SHP77 treated with DMSO at 0.1 percent for 48 hours (cell line): ENCODE measurements around the gene STYXL2.
A peak's percentile ranks its signal among the peaks of the same experiment; 100 is the strongest.

Experiments
- DNase-seq: peaks from one replicate; lab custom pipeline; 2025; lab: John Stamatoyannopoulos, UW

STYXL2 gene

DNA sequence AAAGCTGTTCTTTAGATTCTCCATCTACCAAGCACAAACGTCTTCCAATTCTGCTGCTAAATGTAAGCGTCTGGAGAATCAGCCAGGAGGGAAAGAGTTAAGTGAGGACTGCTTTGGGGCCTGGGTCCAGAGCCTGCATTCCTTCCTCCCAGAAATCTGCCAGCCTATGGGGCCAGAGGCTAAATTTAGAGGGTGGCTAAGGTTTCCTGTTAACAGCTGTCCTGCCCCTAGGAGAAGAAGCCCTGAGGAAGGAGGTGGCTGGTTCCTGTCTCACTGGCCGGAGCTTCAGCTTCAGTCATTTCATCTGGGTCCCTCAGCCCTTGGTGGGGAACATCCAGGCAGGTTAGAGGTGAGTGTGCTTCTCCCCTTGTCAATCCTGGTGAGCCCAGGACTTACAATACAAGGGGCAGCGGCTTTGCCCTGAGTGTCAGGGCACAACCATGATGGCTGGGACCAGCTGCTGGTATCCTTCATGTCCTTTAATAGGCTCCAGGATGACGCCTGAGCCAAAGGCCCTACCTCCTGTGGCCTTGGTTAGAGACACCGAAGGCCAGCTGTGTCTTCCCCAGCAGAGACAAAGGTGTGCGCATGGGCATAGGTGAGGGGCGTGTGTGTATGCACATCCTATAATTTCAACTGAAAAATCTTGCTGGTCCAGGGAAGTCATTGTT lies at the start of gene STYXL2:
TSS of gene STYXL2 (plus strand) at position 230 of the 671 bp plus-strand sequence. CDS start 775 bp downstream, outside the sequence.
- DNase-seq, result no peak

DNA sequence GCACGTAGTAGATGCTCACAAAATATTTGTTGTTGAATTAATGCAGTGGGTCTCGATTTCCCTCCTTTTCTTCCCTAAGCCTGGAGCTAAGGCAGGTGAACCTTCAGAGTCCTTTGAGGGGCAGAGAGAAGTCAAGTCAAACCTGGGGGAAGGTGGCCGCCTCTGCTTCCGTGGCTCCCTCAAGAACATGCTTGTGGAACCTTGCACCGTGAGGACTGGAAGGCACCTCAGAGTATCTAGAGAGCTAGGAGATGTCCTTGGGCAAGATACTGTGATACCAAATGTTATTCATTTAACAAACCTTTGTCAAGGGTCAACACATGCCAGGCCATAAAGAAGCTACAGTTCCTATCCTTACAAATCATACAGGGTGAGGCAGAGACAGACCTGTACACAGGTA lies 42.0 kb upstream of the STYXL2 start:
- no peak for DNase-seq

DNA sequence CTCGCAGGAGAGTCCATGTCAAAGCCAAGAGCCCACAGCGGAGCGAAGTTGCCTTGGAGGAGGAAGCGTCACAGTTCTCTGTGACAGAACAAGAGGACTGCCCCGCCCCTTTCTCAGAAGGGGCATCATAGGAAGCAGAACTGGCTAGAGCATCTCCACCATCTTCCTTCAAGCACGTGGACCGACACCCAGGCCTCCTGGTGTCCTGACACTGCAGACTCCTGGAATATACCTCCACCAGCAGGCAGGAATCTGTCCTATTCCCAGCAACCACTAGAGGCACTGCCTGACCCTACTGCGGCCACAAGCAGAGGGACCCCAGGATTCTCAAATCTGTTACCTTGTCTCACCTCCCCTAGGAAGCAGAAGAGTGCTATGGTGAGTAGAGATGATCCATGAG lies 41.5 kb upstream of the STYXL2 start:
- DNase-seq, result no peak

DNA sequence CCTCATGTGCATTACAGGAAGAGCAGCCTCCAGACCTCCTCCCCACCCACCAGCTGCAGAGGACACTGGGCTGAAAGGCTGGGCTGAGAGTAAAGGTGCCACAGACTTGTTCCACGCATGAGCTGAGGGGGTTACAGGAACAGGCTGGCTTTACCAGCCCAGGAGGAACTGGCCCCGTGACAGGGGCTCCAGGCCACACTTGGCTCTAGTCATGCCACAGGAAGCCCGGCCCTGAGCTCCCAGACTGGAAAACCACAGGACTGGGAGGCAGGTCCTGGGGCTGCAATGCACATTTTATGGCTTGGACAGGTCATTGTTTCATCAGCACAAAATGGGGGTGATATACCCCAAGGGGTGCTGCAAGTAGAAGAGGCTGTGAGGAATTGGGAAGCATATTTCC lies 39.3 kb upstream of the STYXL2 start:
- no peak for DNase-seq

DNA sequence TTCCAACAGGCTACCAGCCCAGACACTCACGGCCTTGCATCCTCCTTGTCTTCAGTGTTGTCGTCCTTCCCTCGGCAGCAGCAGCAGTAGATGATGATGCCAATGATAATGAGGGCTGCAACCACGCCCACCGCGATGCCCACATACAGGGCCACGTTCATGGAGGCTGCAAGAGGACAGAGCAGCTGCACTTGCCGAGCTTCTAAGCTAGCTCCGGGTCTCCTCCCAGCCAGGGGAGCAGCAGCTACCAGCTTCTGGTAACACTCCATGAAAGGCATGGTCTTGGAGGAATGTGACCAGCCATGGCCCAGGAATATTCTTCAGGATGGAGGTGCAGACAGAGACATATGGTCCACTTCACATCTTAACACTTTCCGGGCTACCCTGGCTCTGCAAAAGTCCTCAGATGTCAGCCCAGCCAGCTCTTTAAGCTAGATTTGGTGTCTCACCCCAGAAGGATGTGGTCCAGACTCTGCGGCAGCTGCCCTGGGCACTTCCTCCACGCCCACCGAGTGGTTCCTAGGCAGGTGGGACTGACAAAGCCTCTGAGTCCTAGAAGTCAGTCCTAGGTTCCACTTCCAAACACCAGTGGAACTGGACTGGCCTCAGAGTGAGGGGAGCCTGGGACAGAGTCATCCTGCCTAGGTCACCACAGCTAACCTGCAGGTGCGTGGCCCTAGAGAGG lies 38.8 kb upstream of the STYXL2 start:
- DNase-seq, result no peak

DNA sequence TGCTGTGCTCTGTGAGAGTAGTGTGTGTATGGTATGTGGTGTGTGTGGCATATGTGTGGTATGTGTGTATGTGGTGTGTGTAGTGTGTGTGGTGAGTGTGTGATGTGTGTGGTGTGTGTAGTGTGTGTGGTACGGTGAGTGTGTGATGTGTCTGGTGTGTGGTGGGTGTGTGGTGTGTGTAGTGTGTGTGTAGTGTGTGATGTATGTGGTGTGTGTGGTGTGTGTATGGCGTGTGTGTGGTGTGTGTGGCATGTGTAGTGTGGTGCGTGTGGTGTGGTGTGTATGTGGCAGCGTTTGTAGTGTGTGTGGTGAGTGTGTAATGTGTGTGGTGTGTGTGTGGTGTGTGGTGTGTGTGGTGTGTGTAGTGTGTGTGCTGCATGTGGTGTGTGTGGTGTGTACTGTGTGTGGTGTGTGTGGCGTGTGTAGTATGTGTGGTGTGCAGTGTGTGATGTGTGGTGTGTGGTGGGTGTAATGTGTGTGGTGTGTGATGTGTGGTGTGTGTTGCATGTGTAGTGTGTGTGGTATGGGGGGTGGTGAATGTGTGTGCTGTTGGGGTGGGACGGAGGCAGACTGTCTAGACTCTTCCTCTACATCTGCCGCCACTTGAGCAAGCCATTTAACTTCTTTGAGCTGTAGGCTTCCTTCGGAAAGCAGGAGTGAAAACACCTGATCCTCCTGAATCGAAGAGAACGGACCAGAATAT lies 37.2 kb upstream of the STYXL2 start:
- no peak for DNase-seq

DNA sequence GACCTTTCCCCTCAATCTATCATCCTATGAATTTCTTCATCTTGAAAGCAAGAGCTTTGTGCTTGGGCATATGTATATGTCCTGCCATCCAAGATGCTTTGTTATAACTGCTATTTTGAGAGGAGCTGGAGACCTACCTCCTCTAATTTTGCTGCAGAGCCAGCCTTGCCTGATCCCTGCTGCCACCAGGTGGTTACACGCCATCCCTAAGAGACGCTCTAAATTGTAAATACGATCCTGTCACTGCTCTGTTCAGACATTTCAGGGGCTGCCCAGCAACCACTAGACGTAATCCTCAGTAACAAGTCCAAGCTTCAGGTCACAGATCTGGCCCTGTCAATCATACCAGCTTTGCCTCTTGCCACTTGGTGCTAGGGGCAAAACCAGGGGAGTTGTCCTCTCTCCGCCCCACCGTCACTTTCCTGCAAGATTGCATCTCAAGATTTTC lies 36.6 kb upstream of the STYXL2 start:
- peak; percentile 63 for DNase-seq

DNA sequence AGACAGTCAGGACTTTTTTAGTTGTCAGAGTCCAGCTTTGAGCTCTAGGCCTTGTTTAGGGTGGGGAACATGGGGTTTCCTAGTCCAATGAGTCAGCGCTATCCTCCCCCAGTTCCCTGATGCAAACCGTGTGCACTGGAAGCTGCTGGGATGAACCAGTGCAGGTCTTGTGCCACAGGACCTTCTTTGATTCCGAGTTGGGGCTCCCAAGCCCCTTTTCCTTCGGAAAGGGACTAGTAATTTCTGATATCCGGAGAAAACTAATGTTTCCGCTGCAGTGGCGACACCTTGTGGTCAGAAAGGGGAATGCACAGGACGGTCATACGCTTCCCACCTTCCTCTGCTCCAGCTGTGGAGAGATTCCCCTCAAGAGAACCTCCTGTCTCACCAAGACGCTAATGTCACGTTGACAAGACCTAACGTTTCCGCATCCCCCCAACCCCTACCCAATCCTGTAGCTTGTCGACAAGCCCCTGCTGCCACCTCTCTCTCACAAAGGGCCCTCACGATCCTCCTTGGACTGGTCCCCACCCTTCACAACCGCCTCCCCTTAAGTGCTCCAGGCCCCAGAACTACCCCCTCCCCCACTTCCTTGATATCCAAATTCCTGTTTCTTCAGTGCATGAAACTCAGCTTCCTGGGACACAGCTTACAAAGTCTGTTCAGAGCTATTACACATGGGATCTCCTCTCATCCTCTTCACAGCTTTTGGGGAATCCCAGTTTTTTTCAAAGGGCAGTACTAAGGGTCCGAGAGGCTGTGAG lies 34.6 kb upstream of the STYXL2 start:
- no peak for DNase-seq

DNA sequence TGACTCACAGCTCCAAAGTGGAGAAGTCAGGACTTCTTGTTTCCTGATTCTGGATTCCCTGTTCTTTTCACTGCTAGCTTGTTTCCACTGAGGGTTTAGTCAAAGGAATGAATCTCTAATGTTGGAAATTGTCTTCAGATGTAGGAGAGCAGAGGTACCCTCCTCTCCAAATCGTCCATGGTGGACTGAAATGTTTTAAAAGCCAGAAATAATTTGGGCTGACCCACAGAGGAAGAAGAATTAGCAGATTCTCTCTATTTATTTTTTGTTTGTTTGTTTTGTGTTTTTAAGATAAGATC lies 34.1 kb upstream of the STYXL2 start:
- no peak for DNase-seq

DNA sequence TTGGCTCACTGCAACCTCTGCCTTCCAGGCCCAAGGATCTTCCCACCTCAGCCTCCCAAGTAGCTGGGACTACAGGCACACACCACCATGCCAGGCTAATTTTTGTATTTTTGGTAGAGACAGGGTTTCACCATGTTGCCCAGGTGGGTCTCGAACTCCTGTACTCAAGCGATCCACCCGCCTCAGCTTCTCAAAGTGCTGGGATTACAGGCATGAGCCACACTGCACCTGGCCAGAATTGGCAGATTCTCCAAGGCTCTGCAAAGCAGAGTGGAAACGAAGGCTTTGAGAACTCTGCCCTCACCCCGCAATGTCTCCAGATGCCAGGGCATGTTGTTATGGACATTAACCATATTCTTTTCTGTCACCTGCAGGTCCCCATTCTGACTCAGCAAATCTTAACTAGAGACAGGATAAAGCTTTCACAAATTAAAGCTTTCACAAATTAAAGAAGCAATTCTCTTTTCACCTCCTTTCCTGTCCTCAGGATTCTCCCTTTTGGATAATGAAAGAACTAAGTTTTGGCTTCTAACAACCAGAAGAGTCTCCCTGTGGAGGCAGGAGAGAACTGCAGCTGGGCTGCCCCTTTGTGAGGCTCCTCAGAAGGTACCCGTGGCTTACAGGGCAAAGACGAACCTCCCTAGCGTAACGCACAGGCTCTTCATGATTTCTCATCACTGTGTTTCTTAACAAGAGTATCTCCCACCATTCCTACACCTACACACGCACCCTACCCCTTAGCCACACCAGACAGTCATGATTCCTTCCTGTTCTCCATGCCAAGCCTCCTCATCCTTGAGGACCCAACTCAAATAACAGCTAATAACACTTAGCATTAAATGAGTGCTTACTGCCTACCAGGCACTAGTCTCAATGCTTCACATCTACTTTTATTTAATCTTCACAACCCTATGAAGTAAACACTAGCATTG lies 33.5 kb upstream of the STYXL2 start:
- DNase-seq, result no peak

DNA sequence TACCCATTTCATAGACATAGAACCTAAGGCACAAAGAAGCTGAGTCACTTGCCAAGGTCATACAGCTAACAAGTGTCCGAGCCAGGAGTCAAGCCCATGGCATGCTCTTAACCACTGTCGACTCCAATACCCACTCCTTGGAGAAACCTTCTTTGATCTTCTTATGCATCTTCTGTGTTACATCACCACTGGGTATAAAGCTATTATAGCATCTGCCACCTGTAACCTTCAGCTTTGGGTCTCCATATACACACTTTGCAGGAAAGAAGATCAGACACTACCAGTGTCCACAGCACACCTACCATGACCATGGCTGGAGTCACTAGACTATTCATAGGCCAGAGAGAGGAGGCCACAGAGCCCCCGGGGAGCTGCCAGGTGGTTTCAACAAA lies 32.8 kb upstream of the STYXL2 start:
- DNase-seq, result no peak

DNA sequence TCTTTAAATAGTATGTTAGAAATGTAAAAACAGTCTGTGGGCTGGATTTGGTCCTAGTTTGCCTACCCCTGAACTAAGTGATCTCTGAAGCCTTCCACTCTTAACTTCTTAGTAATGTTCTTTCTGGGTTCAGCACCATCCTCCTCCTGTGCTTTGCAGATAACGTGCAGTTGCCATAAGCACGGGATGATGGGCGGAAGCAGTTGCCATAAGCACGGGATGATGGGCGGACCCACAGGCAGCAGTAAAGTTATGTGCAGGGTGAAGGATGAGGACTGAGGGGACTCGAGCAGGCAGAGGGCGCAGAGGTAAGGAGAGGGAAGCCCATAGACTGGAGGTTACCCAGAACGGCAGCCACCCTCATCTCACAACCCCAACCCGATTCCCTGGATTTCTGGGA lies 29.3 kb upstream of the STYXL2 start:
- DNase-seq, result no peak

DNA sequence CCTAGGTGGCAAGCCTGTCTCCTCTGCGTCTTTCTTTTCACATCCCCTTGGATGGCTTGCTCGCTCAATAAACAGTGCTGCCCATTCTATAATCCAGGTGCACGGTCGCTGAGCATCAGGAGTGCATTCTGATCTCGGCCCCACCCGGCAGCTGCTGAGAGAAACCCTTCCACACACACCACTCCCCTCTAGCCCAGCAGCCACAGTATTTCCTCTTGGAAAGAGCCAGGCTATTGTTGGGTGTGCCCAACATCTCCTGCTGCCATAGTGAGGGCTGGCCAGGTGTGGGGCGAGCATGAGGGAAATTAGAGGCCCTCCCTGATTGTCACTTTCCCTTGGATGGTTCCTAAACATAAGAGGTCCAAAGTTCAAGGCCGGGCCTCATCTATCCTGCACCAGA lies 28.4 kb upstream of the STYXL2 start:
- no peak for DNase-seq

DNA sequence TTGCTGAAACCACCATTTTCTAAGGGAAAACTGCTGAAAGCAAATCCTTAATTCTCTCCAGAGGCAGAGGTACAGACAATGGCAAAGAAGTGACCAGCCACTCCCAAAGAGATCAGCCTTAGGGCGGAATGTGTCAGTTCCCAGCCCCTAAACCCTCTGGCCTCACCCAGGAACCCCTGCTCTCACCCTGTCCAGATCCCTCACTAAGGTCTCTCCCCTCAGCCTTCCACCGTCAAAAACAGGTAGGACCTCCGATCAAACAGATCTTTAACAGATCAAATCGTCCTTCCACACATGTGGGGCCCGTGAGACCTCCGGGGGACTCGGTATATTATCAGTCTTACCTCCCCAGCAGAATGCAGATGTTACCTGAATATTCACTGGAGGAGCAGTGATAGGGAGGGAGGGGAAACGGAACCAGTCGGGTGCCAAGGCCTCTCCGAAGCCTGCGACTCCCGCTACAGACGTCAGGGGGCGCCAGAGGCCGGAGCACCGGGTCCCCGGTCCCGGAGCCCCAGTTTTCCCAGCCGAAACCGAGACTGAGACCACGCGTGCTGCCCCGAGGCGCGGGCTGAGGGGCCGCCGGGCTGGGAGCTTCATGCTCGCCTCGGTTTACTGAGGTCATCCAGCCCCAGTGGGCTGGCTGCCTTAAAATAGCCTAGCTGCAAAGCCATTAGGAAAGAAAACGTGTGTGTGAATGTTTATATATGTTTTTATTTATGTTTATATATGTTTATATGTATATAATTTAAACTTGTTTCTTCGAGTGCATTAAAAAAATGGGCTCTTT lies 27.3 kb upstream of the STYXL2 start:
- DNase-seq, result peak; percentile 32

DNA sequence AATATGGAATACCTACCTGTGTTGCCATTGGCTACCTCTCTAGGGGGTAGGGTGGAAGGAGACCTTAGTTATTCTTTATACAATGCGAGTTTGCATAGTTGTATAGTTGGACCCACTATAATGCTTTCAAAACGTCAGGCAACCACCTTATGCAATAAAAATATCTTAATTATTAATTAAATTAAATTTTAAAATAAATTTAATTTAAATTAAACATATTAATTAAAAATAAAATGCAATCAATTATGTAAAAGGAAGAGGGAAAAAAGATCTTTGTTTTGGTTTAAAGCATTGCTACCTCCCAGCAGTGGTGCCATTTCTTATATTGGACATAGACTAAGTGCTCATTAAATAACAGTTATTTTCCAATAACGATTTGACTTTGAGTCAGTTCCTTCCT lies 26.0 kb upstream of the STYXL2 start:
- DNase-seq, result no peak

DNA sequence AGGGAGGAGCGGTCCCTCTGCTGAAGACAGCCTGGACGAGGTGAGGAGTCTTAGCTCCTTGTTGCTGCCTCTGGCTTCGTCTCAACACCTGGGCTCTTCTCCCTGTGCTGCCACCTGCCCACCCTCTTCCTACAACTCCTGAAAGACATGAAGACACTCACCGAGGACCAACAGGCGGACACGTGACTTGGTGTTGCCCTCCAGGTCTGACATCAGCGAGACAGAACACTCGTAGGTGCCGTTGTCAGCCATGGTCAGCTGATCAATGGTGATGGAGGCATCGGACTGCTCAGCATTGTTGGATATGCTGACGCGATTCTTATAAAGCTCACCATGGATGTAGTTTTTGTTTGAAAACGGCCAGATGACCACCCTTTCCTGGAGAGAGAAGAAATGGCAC lies 25.1 kb upstream of the STYXL2 start:
- DNase-seq, result no peak

DNA sequence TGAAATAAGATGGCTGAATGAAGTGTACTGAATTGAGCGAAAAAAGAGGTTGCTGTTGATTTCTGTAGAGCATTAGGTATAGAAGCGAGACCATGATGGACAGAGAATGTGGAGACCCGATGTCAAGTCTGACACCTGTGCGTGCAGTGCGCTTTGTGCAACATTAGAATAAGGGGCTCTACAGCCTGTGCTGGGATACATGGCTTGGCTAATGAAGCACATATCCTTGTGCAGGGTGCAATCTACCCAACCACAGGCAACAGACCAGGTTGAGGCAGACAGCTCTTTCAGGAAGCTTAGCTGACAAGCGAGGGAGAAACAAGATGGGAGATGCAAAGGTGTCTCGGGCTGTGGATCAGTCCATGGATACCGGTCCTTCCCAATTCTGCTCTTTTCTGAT lies 22.6 kb upstream of the STYXL2 start:
- no peak for DNase-seq

DNA sequence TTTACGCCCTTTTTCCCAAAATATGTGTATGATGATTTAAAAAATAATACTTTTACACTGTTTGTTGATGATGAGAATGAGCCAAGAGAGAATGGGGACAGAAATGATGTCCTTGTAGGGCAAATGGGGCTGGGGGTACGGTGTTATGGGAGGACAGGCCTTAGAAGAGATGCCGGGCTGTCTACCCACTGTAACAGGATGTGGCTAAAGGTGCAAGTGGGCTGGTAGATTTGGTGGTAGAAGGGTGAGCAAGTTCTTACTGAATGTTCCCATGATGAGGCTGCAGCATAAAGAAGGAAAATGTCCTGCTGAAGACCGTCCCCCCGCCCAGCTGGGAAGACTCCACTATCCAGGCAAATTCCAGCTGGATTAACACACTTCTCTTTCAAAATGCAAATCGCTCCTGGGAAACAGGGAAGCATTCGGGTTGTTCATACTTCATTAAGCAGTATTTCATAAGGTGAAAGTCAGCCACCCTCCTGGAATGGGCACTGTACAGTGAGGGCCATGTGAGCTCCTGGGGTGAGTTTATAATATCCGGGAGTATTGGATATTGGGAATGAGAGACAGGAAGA lies 17.7 kb upstream of the STYXL2 start:
- DNase-seq, result no peak

DNA sequence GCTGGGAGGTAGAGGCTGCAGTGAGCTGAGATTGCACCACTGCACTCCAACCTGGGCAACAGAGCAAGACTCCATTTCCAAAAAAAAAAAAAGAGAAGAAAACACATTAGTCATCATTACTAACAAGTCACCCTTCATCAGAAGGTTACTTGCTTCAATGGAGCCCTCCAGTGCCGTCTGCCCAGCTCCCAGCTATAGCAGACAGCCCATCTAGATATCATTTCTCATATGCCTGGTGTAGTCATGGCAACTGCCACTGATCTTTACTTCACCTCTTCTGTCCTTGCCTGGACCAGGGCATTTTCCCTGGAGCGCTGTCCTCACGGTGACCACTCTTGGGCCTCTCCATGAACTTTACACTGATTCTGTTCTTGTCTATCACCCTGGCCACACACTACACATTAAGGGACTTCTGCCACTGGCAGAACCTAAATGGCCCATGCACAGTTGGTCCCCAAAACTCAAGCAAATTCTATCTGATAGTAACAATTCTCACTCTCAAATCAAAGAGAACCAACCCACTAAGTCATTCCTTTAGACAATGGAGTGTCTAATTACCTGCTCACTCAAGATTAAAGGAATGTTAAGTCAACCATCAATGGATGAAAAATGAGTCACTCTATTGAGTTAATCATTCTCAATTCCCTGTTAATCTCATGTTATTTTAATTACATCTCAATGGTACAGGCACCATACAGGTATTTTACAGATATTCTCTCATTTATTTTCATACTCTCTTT lies 16.6 kb upstream of the STYXL2 start:
- DNase-seq, result no peak

DNA sequence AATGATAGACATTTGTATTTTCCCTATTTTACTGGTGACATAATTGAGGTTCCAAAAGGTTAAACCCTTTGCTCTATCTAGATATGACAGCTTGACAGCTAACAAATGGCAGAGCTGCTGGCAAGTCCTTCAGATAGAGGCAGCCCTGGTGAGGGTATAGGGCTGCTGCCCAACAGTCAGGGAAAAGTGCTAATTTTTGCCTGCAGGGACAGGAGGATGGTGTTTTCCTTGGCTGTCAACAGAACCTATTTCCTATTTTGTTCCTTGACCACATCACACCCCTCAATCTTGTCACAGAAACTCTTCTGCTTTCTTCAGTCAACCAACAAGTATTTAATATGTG lies 16.0 kb upstream of the STYXL2 start:
- DNase-seq, result no peak
